Measurements from ENCODE around the gene CPED1.

GRCh38 chr7:121039994-121040393 is 51.5 kb downstream of the CPED1 start:
- TF ChIP-seq, protein P1, sequence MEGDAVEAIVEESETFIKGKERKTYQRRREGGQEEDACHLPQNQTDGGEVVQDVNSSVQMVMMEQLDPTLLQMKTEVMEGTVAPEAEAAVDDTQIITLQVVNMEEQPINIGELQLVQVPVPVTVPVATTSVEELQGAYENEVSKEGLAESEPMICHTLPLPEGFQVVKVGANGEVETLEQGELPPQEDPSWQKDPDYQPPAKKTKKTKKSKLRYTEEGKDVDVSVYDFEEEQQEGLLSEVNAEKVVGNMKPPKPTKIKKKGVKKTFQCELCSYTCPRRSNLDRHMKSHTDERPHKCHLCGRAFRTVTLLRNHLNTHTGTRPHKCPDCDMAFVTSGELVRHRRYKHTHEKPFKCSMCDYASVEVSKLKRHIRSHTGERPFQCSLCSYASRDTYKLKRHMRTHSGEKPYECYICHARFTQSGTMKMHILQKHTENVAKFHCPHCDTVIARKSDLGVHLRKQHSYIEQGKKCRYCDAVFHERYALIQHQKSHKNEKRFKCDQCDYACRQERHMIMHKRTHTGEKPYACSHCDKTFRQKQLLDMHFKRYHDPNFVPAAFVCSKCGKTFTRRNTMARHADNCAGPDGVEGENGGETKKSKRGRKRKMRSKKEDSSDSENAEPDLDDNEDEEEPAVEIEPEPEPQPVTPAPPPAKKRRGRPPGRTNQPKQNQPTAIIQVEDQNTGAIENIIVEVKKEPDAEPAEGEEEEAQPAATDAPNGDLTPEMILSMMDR (conservative IDR thresholded peaks at IDR 0.05; ENCODE audit: low read depth in 2 of 2): no peak
- TF ChIP-seq REST (IDR thresholded peaks at IDR 0.05; ENCODE audit: unreplicated experiment): no peak

All from GM23338 (cell line).